Bronchial epithelial cell (primary cell): ENCODE results near the gene CAPRIN2. TPM values are rescaled to one million over a fixed set of nuclear protein-coding genes. Genes with fewer than 3 reads are reported as not detected.

Source experiments
- DNase-seq: peaks from one replicate; pipeline ENCODE4 v3.0.0-alpha.2; 2010; ENCODE audit warnings: low read depth
- FAIRE-seq: peaks from 2 replicates; lab custom pipeline; 2011; peaks lifted over from hg19 to GRCh38; lab: Jason Lieb, UNC
- H3K27me3 ChIP-seq: 2 replicates; pipeline ENCODE4 v1.5.1; 2011; ENCODE audit warnings: low read length; ENCODE audit not compliant: control insufficient read depth, insufficient read depth
- H3K36me3 ChIP-seq: 2 replicates; pipeline ENCODE4 v1.5.1; 2011; ENCODE audit warnings: low read length; ENCODE audit not compliant: control insufficient read depth, insufficient read depth
- H3K4me3 ChIP-seq: 2 replicates; pipeline ENCODE4 v1.5.1; 2011; ENCODE audit warnings: mild to moderate bottlenecking, low read depth, low read length, control low read depth
- CTCF ChIP-seq: IDR thresholded peaks from 2 replicates; pipeline ENCODE4 v1.5.1; 2011; ENCODE audit warnings: mild to moderate bottlenecking, moderate library complexity, low read length, control low read depth, inconsistent platforms; ENCODE audit not compliant: insufficient read depth, severe bottlenecking
- total RNA-seq: library from RNA; depleted of rRNA; stranded (reverse); fragments of >200 nt; gene quantifications from 2 replicates; pipeline ENCODE4 v1.2.1, GENCODE V29; 2014

CAPRIN2 gene
- total RNA-seq, 1 donor from 2014 or later = 31.9 TPM

GRCh38 chr12:30696943-30697342 is 57.8 kb downstream of the CAPRIN2 start:
- H3K4me3 ChIP-seq = no peak overlapping the region

GRCh38 chr12:30696486-30696885 is 58.3 kb downstream of the CAPRIN2 start:
- no peak for DNase-seq
- no peak for FAIRE-seq
- Histone ChIP-seq H3K27me3 (no peaks in the 10 kb centered on the region), H3K4me3 (no peak overlapping the region), H3K36me3 (no peaks in the 10 kb centered on the region)
- TF ChIP-seq CTCF = no peak

More at GRCh38 chr12:30696943-30697342, 57.8 kb downstream of the CAPRIN2 start:
- Histone ChIP-seq H3K36me3 (no peaks in the 10 kb centered on the region), H3K27me3 (no peaks in the 10 kb centered on the region)
- TF ChIP-seq CTCF = no peak
- DNase-seq (no peak), FAIRE-seq (no peak)

GRCh38 chr12:30696103-30696408 is 58.7 kb downstream of the CAPRIN2 start:
- Histone ChIP-seq H3K4me3 (peak overlapping the region; percentile 97), H3K36me3 (no peaks in the 10 kb centered on the region), H3K27me3 (no peaks in the 10 kb centered on the region)
- TF ChIP-seq CTCF = no peak
- no peak for FAIRE-seq
- no peak for DNase-seq

- Histone ChIP-seq H3K4me3 (peak within 1 kb of the TSS; percentile 97), H3K27me3 (no peaks in the 10 kb centered on the region), H3K36me3 (no peaks in the 10 kb centered on the region)
- FAIRE-seq (no peak), DNase-seq (peak; percentile 80)
- peak; percentile 57 for TF ChIP-seq CTCF
These were observed 59.3 kb downstream of the CAPRIN2 start, which contains the start of gene IPO8 for GRCh38 chr12:30695199-30696102. IPO8 (minus strand) TSS chr12:30695869; CDS start chr12:30695647, 222 bp downstream.

GRCh38 chr12:30694412-30695198 is 60.1 kb downstream of the CAPRIN2 start:
- DNase-seq (peak; percentile 46), FAIRE-seq (no peak)
- Histone ChIP-seq H3K4me3 (peak overlapping the region; percentile 97), H3K27me3 (no peaks in the 10 kb centered on the region), H3K36me3 (no peaks in the 10 kb centered on the region)
- no peak for TF ChIP-seq CTCF
